ENCODE results near the gene S100B. TPM values are rescaled to one million over a fixed set of nuclear protein-coding genes. Genes with fewer than 3 reads are reported as not detected.
"Not testable (repeated sequence)": the region's sequence is repeated elsewhere in the genome, so short reads cannot be mapped to it uniquely, and the experiment has no call there.

S100B gene
- total RNA-seq, 4 donors from 2014 or later: 0.89 to 4.9 TPM; not detected in 2

DNA sequence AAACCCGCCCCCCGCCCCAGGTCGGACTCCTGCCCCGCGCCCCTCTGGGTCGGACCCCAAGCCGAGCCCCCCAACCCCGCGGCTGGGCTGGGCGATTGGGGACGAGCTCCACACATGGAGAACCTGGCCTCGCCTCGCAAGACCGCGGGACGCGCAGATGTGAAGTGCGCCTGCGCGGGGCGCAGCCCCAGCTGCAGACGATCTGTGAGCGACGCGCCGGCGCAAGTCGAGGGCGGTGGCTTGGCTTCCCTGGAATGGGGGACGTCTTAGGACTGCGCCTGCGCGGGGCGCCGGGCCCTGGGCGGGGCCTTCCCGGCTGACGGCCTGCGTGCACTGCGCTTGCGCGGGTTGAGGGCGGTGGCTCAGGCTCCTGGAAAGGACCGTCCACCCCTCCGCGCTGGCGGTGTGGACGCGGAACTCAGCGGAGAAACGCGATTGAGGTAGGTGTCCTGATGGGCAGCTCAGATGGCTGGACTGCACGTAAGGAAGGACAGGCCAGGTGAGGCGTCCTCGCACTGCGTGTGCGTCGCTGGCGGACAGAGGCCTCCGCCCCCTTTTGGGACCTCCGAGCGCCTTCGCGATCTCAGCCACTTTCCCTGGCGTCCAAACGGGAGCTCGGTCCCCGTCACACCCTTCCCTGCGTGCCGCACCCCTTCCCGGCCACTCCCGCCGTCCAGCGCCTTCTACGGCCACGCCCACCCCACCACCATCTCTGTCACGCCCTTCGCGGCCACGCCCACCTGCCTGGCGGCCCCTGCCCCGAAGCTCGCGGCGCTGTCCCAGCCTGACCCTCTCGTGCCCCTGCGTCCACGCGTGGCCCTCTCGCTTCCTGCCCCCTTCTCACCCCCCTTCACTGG is 30.7 kb upstream of the S100B start, which contains the start of gene PRMT2:
PRMT2 (plus strand) TSS at position 351 of the 857 bp plus-strand sequence. CDS start 1,278 bp downstream, outside the sequence.
- H3K4me1 ChIP-seq: peaks cover 14 to 34% of the 10 kb centered on the region in 2 donors
- H3K27me3 ChIP-seq: no peaks in the 10 kb centered on the region
- H3K36me3 ChIP-seq: no peaks in the 10 kb centered on the region
- intact Hi-C loops (cut with DNase I): no loop called here
- peak within 1 kb of the TSS; percentile 72 to 78 (median 76) for H3K4me3 ChIP-seq (replicated peaks in 1 of 3)
- no peaks in the 10 kb centered on the region for H3K9me3 ChIP-seq
- 0 to 2% methylated on average over 33 to 47 of the region's 90 CpGs for WGBS, 2 donors
- peak; percentile 33 to 91 for TF ChIP-seq POLR2A (IDR thresholded peaks at IDR 0.05)
- TF ChIP-seq, protein P1, sequence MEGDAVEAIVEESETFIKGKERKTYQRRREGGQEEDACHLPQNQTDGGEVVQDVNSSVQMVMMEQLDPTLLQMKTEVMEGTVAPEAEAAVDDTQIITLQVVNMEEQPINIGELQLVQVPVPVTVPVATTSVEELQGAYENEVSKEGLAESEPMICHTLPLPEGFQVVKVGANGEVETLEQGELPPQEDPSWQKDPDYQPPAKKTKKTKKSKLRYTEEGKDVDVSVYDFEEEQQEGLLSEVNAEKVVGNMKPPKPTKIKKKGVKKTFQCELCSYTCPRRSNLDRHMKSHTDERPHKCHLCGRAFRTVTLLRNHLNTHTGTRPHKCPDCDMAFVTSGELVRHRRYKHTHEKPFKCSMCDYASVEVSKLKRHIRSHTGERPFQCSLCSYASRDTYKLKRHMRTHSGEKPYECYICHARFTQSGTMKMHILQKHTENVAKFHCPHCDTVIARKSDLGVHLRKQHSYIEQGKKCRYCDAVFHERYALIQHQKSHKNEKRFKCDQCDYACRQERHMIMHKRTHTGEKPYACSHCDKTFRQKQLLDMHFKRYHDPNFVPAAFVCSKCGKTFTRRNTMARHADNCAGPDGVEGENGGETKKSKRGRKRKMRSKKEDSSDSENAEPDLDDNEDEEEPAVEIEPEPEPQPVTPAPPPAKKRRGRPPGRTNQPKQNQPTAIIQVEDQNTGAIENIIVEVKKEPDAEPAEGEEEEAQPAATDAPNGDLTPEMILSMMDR (IDR thresholded peaks at IDR 0.05): peak in 1 of 6 experiments; percentile 9
- DNase-seq: peak; percentile 96 to 98
- peak within 1 kb of the TSS; percentile 94 to 99 (median 94) for H3K27ac ChIP-seq

DNA sequence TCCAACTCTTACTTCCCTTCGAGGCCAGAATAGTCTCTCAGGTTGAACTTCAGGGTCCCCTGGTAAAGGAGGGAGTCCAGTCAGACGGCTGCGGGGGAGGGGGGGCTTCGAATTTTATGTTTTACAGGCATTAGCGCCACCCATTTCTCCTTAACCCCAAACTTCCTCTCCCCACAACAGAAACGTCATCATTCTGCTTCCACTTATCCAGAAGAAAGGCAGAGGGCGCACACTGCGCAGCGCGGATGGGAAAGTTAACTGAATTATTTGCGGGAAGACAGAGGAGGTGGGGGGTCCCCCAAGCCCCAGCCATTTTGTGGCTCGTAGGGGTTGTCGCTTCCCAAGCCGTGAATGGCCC is 30.1 kb upstream of the S100B start:
- intact Hi-C loops (cut with DNase I): no loop called here
- 2% methylated on average over 14 of the region's 14 CpGs for WGBS, 2 donors
- H3K4me1 ChIP-seq: peaks cover 14 to 34% of the 10 kb centered on the region in 2 donors
- no peak for TF ChIP-seq POLR2A (IDR thresholded peaks at IDR 0.05)
- TF ChIP-seq, protein P1 (IDR thresholded peaks at IDR 0.05): peak in 1 of 6 experiments; percentile 18
- peak overlapping the region; percentile 94 to 99 (median 94) for H3K27ac ChIP-seq
- H3K4me3 ChIP-seq (replicated peaks in 1 of 3): peak overlapping the region; percentile 57 to 76 (median 72)
- H3K36me3 ChIP-seq: no peaks in the 10 kb centered on the region
- DNase-seq: peak in 1 of 2 donors; percentile 46
- no peaks in the 10 kb centered on the region for H3K27me3 ChIP-seq
- no peaks in the 10 kb centered on the region for H3K9me3 ChIP-seq

DNA sequence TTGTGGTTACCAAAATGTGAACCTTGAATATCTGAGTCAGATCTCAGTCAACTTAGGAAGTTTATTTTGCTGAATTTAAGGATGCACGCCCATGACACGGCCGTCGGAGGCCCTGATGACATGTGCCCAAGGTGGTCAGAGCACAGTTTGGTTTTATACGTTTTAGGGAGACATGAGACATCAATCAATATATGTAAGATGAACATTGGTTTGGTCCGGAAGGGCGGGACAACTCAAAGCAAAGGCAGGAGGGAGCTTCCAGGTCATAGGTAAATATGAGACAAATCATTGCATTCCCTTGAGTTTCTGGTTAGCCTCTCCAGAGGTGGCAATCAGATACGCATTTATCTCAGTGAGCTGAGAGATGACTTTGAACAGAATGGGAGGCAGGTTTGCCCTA is 29.5 kb upstream of the S100B start:
- TF ChIP-seq POLR2A (IDR thresholded peaks at IDR 0.05): no peak
- TF ChIP-seq, protein P1 (IDR thresholded peaks at IDR 0.05): no peak
- WGBS, 2 donors: 97% methylated on average over 8 of the region's 8 CpGs
- Histone ChIP-seq H3K36me3 (no peaks in the 10 kb centered on the region), H3K4me3 (replicated peaks in 1 of 3) (no peak overlapping the region), H3K27me3 (no peaks in the 10 kb centered on the region), H3K4me1 (peaks cover 14 to 31% of the 10 kb centered on the region in 2 donors), H3K9me3 (no peaks in the 10 kb centered on the region), H3K27ac (peak overlapping the region in 1 of 3 donors; percentile 99)
- no peak for DNase-seq
- intact Hi-C loops (cut with DNase I): no loop called here

DNA sequence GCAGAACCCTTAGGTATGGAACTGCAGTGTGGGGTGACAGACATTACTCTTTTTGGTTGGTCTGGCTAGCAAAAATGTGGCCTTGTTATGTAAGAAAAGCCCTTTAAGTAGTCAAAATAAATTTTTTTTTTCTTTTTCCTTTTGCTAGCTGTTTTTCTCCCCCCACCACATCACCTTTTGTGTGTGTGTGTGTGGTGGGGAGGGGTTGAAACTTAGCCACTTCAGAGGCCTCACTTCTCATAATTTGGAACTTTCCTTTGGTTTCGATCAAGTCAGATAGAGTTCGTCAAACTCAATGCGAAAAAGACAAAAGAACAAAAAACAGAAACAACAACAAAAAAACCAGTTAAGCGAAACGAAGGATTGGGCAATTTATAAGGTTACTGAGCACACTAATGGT is 28.7 kb upstream of the S100B start:
- 92 to 94% methylated on average over 5 of the region's 5 CpGs for WGBS, 2 donors
- Histone ChIP-seq H3K36me3 (no peaks in the 10 kb centered on the region), H3K27me3 (no peaks in the 10 kb centered on the region), H3K4me3 (replicated peaks in 1 of 3) (no peak overlapping the region), H3K9me3 (no peaks in the 10 kb centered on the region), H3K4me1 (peaks cover 14 to 23% of the 10 kb centered on the region in 2 donors), H3K27ac (no peak overlapping the region)
- no peak for TF ChIP-seq POLR2A (IDR thresholded peaks at IDR 0.05)
- TF ChIP-seq, protein P1 (IDR thresholded peaks at IDR 0.05): no peak
- intact Hi-C loops (cut with DNase I): no loop called here
- DNase-seq: no peak

DNA sequence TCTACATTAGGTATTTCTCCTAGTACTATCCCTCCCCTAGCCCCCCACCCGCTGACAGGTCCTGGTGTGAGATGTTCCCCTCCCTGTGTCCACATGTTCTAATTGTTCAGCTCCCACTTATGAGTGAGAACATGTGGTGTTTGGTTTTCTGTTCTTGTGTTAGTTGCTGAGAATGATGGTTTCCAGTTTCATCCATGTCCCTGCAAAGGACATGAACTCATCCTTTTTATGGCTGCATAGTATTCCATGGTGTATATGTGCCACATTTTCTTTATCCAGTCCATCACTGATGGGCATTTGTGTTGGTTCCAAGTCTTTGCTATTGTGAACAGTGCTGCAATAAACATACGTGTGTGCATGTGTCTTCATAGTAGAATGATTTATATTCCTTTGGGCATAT is 26.0 kb upstream of the S100B start:
- H3K27ac ChIP-seq; DNase-seq; intact Hi-C loops (cut with DNase I); H3K4me3 ChIP-seq (replicated peaks in 1 of 3); H3K9me3 ChIP-seq; H3K4me1 ChIP-seq; H3K27me3 ChIP-seq; H3K36me3 ChIP-seq: not testable (repeated sequence)
- 93 to 95% methylated on average over 2 of the region's 2 CpGs for WGBS, 2 donors
